Mammary epithelial cell (primary cell): Measurements from ENCODE around the gene NDUFB7.
"Not testable (repeated sequence)": the region's sequence is repeated elsewhere in the genome, so short reads cannot be mapped to it uniquely, and the experiment has no call there.

Experiments
- EZH2 ChIP-seq: IDR thresholded peaks from 2 replicates; pipeline ENCODE4 v1.6.1; 2012; ENCODE audit warnings: low read length, inconsistent platforms, borderline replicate concordance
- TF ChIP-seq, protein P1 (sequence below), 2 donors: IDR thresholded peaks in 1 of 2; conservative IDR thresholded peaks in 1 of 2; 2 replicates each; pipeline ENCODE4 v1.5.1; 2011 to 2012; ENCODE audit warnings: inconsistent platforms in 2 of 2, low read length in 2 of 2, mild to moderate bottlenecking in 2 of 2, control low read depth in 1 of 2, low read depth in 1 of 2; ENCODE audit not compliant: insufficient read depth in 1 of 2; ENCODE audit errors: extremely low read depth in 1 of 2

DNA sequence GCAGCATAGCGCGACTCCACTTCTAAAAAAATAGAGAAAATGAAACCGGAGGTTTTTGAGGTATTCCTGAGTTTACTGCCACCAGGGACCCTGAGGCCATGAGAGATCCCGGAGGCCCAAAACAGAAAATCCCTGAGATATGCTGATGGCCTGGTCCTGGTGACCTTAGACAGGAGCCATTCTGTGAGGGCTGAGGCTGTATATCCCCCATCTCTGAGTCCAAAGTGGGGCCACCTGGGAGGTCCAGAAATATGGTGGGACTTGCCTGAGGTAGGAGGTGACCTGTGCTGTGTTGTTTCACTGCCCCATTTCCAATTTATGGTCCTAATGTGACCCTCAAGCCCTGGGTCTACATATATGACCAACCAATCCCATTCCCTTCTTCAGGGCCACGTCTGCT lies 12.5 kb upstream of the NDUFB7 start:
- TF ChIP-seq, protein P1, sequence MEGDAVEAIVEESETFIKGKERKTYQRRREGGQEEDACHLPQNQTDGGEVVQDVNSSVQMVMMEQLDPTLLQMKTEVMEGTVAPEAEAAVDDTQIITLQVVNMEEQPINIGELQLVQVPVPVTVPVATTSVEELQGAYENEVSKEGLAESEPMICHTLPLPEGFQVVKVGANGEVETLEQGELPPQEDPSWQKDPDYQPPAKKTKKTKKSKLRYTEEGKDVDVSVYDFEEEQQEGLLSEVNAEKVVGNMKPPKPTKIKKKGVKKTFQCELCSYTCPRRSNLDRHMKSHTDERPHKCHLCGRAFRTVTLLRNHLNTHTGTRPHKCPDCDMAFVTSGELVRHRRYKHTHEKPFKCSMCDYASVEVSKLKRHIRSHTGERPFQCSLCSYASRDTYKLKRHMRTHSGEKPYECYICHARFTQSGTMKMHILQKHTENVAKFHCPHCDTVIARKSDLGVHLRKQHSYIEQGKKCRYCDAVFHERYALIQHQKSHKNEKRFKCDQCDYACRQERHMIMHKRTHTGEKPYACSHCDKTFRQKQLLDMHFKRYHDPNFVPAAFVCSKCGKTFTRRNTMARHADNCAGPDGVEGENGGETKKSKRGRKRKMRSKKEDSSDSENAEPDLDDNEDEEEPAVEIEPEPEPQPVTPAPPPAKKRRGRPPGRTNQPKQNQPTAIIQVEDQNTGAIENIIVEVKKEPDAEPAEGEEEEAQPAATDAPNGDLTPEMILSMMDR (conservative IDR thresholded peaks at IDR 0.05 in 1 of 2, IDR thresholded peaks at IDR 0.05 in 1 of 2; ENCODE audit: extremely low read depth in 1 of 2, insufficient read depth in 1 of 2, low read depth in 1 of 2, low read length in 2 of 2): not testable (repeated sequence)
- not testable (repeated sequence) for TF ChIP-seq EZH2
